Erythroblast (primary cell): ENCODE data around the gene DBT.
"Not testable (repeated sequence)": the region's sequence is repeated elsewhere in the genome, so short reads cannot be mapped to it uniquely, and the experiment has no call there.

Experiments used
- DNase-seq, 2 experiments: peaks; one replicate each; lab custom pipeline; 2025; lab: John Stamatoyannopoulos, UW
- GATA1 ChIP-seq: IDR thresholded peaks from 2 replicates; pipeline ENCODE4 v1.6.1; 2011; ENCODE audit warnings: low read depth, mild to moderate bottlenecking, control low read depth, low read length, moderate library complexity
- POLR2A ChIP-seq: IDR thresholded peaks from 2 replicates; pipeline ENCODE4 v1.6.1; 2011; ENCODE audit warnings: mild to moderate bottlenecking, low read length

The DBT gene

GRCh38 chr1:100232156-100232555 lies 17.5 kb downstream of the DBT start:
- no peak for DNase-seq
- TF ChIP-seq POLR2A (no peak), GATA1 (no peak)

GRCh38 chr1:100231721-100232120 lies 17.9 kb downstream of the DBT start:
- no peak for DNase-seq
- no peak for TF ChIP-seq GATA1

GRCh38 chr1:100230765-100231164 lies 18.9 kb downstream of the DBT start:
- DNase-seq, result no peak
- no peak for TF ChIP-seq GATA1
- TF ChIP-seq POLR2A, result no peak

- no peak for TF ChIP-seq POLR2A
- TF ChIP-seq GATA1, result no peak
Measured at GRCh38 chr1:100229681-100230443, 19.8 kb downstream of the DBT start.

GRCh38 chr1:100222428-100222827 lies 27.2 kb downstream of the DBT start:
- TF ChIP-seq POLR2A, result no peak
- TF ChIP-seq GATA1, result no peak
- DNase-seq, result no peak

More at GRCh38 chr1:100229681-100230443, 19.8 kb downstream of the DBT start:
- peak in 1 of 2 experiments; percentile 10 for DNase-seq

GRCh38 chr1:100219883-100220282 lies 29.8 kb downstream of the DBT start:
- DNase-seq, result peak in 1 of 2 experiments; percentile 39
- TF ChIP-seq POLR2A (no peak), GATA1 (no peak)

GRCh38 chr1:100219457-100219856 lies 30.2 kb downstream of the DBT start:
- no peak for DNase-seq
- no peak for TF ChIP-seq POLR2A
- TF ChIP-seq GATA1, result no peak

- no peak for DNase-seq
- TF ChIP-seq GATA1, result no peak
- TF ChIP-seq POLR2A, result no peak
Measured at GRCh38 chr1:100217834-100218233, 31.8 kb downstream of the DBT start.

- TF ChIP-seq POLR2A (no peak), GATA1 (no peak)
- DNase-seq, result no peak
Measured at GRCh38 chr1:100215101-100215500, 34.5 kb downstream of the DBT start.

- TF ChIP-seq POLR2A (no peak), GATA1 (no peak)
- DNase-seq, result no peak
Measured at GRCh38 chr1:100213141-100213540, 36.5 kb downstream of the DBT start.

- no peak for DNase-seq
- TF ChIP-seq POLR2A, result no peak
- no peak for TF ChIP-seq GATA1
Measured at GRCh38 chr1:100206301-100206700, 43.3 kb downstream of the DBT start.

GRCh38 chr1:100205593-100205992 lies 44.0 kb downstream of the DBT start:
- DNase-seq, result not testable (repeated sequence)

- not testable (repeated sequence) for DNase-seq
Measured at GRCh38 chr1:100205103-100205502, 44.5 kb downstream of the DBT start.

GRCh38 chr1:100202703-100203102 lies 46.9 kb downstream of the DBT start:
- not testable (repeated sequence) for DNase-seq

- not testable (repeated sequence) for DNase-seq
Measured at GRCh38 chr1:100200060-100200459, 49.6 kb downstream of the DBT start.
